DMS79 (cell line): ENCODE data around the gene CYB561D2.
"Not testable (repeated sequence)": the region's sequence is repeated elsewhere in the genome, so short reads cannot be mapped to it uniquely, and the experiment has no call there.

ENCODE experiments used
- DNase-seq: peaks from one replicate; lab custom pipeline; 2025; lab: John Stamatoyannopoulos, UW

The CYB561D2 gene

GRCh38 chr3:50350527-50351322 lies at the start of gene CYB561D2, which contains the start of gene NPRL2:
CYB561D2 (plus strand) TSS chr3:50350862; CDS start chr3:50351434, 572 bp downstream.
NPRL2 (minus strand) TSS chr3:50350775; CDS start chr3:50350652, 123 bp downstream.
- DNase-seq = peak; percentile 75

DNA sequence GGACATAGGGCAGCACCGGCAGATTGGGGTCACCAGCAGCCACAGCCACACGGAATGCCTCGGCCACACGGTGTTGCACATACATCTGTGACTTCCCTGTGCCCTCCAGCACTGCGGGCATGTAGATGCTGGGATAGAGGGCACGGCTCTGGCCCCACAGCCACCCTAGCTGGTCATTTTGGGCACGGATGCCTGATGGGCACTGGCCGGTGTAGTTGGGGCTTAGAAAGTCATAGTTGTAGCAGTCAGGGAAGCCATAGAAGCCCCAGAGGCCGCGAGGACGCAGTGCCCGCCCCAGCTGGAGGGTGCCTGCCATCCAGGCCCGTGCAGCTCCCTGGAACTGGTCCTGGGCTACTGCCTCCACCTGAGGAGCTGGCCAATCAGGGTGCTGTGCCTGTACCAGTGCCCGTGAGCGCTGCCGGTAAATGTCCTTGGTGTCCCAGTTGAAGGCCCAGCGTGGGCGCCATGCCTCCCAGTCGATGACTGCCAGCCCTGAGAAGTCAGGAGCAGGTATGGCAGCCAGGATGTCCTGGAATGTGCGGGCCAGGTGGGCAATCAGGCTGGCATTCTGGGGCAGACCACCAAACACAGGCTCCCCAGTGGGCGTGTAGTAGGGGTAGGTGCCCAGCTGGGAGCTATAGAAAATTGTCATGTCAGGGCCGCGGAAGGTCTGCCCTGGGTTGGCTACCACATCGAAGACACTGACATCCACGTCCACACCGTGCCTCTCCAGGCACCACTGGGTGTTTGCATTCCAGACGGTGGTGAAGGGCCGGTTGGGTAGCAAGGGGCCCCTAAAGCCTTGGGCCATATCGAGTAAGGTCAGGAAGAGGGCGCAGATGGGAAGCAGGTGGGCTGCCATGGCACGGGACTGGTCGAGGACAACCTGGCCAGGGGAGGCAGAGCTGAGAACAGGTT lies 48.3 kb upstream of the CYB561D2 start:
- DNase-seq = no peak

DNA sequence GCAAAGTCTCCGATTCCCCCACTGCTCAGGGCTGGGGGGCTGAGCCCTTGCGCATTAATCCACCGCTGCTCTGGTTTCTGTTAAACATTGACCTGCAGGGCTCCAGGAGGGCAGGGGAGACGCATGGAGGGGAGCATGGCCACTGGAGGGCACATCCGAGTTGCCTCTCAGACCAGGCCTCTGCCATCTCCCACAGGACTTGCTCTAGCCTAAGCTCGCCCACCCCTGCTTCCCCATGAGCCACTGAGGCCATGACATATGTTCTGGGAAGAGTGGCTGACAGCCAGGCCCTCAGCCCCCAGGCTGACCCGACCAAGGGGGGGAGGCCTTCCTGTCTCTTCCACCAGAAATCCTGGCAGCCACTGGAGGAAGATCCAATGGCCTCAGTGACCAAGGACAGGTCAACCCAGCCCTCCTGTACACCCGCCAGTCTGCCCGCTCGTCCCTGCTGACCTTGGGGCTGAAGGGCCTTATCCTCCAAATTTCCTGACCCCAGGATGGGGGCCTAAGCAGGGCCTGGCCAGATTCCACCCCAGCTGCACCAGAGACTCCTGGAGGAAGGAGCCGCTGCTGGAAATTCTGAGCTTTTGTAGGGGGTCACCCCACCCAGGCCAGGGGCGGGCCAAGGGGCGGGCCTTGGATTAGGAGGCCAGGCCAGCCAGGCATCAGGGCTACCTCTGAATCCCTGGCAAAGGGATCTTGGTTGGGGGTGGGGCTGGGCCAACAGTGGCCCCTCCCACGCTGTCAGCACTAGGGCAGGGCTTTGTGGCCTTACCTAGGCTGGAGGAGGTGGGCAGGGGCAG lies 47.4 kb upstream of the CYB561D2 start, which contains the start of gene HYAL1:
TSS of gene HYAL1 (minus strand) at position 562 of the 803 bp plus-strand sequence. CDS start 618 bp downstream, outside the sequence.
- DNase-seq = no peak

DNA sequence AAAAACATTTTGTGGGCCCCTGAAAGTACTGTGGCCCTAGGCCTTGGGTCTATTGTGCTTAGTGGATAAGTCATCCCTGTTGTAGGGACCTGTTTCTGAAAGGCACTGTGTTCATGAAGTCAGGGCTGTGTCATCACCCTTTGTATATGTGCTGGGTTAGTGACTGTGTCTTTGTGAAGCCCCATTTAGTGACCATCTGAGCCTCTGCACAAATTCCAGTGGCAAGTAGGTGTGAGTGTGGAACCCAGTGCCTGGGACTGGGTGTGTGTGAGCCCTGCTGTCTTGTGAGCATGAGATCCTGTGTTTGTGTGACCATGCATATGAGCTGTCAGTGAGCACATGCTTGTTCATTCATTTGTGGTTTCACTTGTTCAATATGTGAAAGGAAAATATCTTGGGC lies 46.1 kb upstream of the CYB561D2 start:
- no peak for DNase-seq

- not testable (repeated sequence) for DNase-seq
Measured at GRCh38 chr3:50312041-50312440, 38.6 kb upstream of the CYB561D2 start.

DNA sequence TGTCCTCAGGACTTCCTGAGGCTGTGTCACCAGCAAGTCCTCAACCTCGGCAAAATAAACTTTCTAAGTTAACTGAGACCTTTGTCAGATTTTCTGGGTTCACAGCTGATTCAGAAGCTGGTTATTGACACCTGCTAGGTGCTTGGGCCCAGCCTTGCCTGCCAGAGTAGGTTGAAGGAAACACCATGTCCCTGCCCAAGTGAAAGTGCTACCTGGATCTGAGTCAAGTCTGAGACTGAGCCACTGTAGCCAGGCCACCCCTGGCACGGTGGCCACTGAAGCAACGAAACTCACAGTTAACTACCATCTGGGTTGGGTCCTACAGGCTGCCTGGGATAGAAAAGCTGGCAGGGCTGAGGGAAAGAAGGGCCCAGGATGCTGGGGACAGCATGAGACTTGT lies 36.3 kb upstream of the CYB561D2 start:
- DNase-seq = no peak

- DNase-seq = no peak
Measured at GRCh38 chr3:50314816-50315215, 35.8 kb upstream of the CYB561D2 start.

DNA sequence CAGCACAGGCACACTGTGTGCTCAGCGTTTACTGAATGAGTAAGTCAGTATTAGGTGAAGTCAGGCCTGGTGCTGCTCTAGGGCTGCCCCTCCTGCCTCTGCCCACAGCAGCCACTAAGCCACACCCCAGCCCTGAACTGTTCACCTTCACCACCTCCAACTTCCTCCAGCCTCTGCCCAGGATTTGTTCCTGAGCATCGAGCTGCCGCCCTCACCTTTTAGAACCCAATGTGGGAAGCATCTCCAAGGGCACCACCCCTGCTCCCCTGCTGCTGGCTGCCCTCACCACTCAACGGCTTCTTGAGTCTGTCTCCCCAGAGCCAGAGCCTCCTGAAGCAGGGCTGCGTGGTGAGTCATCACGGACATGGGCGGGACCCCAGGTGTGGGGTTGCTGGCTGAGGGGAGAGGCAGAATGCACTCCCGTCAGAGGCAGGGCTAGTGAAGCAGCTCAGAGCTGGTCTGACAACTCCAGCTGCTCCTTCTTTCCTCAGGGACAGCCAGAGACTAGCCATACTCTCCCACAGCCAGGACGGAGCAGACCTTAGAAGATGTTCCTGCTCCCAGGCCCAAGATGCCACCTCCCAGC lies 33.9 kb upstream of the CYB561D2 start:
- DNase-seq = peak; percentile 79

GRCh38 chr3:50317300-50317699 lies 33.4 kb upstream of the CYB561D2 start:
- peak; percentile 13 for DNase-seq

DNA sequence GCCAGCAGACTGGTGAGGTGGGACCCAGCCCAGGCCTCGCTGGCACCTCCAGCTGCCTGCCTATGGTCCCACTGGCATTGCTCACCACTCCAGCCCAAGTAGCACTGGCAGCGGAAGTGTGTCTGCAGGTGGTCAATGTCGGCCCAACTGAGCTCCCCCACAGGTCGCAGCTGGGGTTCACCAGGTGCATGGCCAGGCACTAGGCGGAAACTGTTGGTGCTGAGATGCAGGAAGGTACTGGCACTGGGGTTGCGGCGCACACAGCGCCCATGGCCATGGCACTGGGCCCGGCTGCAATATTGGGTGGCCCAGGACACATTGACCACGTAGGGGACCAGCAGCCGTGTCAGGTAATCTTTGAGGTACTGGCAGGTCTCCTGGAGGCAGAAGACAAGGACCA lies 32.5 kb upstream of the CYB561D2 start:
- DNase-seq = no peak

DNA sequence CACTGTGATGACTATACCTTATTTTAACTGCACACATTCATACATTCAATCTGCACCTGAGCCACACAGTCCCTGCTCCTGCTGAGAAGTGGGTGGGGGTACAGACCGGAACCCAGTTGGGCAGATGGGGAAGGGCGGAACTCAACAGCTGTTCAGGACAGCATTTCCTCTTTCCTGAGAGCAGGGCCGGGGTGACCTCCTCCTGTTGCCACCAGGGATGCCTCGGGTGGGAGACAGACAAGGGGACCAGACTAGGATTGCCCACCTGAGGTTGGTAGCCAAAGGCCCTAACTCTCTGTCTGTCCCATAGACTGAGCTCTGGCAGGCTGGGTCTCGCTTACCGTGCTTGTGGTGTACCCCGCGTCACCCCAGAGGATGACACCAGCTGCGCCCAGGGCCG lies 32.0 kb upstream of the CYB561D2 start:
- no peak for DNase-seq

- no peak for DNase-seq
Measured at GRCh38 chr3:50319181-50319893, 31.3 kb upstream of the CYB561D2 start.

DNA sequence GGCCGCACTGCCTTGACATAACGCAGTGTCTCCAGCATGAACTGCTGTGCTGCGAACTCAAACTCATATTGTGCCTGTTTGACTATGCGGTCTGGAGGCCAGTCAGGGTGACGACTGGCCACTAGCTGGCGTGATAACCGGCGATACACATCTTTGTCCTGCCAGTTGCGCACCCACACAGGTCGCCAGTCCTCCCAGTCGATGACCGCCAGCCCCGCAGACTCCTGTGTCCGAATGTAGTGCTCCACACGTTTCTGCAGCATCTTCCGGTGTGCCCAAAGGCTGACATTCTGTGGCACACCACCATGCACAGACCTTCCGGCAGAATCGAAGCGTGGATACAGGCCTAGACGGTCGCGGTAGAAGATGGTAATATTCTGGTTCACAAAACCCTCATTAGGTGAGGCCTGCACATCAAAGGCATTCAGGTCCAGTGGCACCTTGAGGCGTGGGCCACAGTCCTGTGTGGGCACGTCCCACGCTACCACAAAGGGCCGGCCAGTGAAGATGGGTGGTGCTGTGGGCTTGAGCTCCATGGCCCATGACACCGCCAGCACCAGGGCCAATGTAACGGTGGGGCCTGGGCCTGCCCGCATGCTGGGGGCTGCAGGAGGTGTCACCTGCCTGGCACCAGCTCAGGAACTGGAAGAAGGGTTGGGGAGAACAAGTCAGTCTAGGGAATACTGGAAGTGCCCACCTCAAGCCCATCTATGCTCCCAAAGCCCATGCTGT lies 30.6 kb upstream of the CYB561D2 start:
- DNase-seq = no peak

DNA sequence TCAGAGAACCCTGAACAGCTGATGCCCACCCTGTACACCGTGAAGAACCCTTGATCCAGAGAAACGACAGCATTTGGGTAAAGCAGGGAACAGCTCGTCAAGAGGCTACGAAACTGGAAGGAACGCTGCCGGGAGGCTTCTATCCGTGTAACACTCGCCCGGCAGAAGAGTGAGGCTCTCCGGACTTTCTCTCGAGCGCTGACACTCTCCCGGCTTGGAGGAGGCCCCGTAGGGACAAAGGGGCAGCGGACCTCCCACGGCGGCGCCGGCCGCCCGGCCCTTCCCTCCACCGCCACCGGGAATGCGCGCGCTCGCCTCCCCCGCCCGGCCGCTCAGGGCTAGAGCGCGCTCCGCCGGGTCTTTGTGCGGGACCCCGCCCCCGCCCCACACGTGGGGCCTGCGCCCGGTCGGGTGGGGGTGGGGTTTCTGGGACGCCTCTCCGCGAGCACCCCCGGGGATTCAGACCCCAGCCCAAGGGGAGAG lies 29.8 kb upstream of the CYB561D2 start:
- DNase-seq = no peak

- peak; percentile 39 for DNase-seq
Measured at GRCh38 chr3:50321336-50322114, 29.1 kb upstream of the CYB561D2 start.

DNA sequence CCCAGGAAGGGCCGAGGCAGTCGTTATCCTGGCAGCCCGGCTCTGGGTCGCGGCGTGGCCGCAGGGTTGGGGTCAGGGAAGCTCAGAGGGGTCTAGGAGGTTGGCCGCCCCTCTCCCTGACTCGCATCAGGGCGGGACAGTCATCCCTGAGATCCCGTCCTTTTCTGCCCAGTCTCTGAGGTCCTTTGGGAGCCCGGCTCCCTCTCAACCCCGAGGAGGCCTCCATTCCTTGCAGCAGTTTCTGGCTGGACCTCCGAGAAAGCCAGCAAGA lies 28.6 kb upstream of the CYB561D2 start:
- no peak for DNase-seq

DNA sequence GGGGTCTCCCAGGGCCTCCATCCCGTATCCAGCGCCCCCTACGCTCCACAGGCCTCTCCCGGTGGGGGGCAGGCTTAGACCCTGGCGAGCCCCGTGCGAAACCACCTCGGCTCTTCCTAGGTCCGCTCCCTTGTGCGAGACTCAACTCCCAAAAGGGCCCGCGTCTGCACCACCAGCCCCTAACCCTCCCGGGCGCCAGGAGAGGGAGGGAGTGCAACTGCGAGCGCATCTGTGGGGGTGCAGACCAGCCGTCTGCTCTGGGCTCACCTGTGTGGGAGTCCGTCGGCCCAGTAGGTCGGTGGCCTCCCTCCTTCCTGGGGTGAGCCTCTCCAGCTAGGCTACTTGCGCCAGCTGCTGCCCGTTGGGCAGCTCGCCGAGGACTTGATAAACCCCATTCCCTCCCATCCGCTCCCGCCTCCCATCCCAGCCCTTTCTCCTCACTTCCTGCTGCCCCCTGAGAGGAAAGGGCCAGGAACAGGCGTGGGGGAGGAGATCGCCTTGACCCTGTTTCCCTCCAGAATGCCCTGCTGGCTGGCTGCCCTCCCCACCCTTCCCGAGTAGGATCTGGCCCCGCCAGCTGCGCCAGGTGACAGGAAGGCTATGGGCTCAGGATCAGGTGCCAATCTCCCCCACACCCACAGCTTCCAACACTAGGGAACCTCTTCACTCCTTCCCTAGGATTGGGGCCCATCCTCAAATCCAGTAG lies 28.1 kb upstream of the CYB561D2 start, which contains the start of gene HYAL2:
TSS of gene HYAL2 (minus strand) at position 360 of the 706 bp plus-strand sequence. CDS start 2,256 bp downstream, outside the sequence.
- DNase-seq = peak; percentile 6

DNA sequence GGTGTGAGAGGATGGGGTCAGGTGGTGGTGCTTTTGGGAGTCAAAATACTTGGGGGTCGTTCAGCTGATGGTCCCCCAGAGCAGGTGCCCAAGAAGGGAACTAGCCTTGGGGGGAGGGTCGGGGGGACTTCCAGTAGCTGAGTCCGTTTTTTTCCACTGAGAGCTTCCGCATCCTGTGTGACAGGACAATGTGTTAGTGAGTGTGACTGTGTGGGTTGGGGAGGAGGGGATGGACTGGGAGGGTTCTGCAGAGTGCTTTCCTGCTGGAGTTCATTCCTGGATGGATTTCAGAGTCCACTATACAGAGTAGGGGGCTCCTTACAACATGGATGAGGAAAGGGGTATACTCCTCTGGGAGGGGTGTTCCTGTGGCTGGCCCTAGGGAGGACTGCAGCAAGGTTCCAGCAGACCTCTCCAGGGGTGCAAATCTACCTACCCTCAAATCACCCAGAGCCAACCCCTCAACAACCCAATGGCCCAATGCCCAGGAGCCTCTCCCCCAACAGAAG lies 27.5 kb upstream of the CYB561D2 start:
- no peak for DNase-seq
